22Rv1 (cell line): ENCODE results near the gene PTPRE.

Experiments used
- H3K27ac ChIP-seq: fragments of 450-650 bp; 2 replicates; pipeline ENCODE4 v1.5.1; 2017
- ZFX ChIP-seq: fragments of 450-650 bp; IDR thresholded peaks from 2 replicates; pipeline ENCODE4 v1.6.1; 2017; ENCODE audit warnings: antibody characterized with exemption, borderline replicate concordance
- TF ChIP-seq, protein P1 (sequence below): fragments of 450-650 bp; IDR thresholded peaks from 2 replicates; pipeline ENCODE4 v1.5.1; 2017; ENCODE audit warnings: mild to moderate bottlenecking

The PTPRE gene

DNA sequence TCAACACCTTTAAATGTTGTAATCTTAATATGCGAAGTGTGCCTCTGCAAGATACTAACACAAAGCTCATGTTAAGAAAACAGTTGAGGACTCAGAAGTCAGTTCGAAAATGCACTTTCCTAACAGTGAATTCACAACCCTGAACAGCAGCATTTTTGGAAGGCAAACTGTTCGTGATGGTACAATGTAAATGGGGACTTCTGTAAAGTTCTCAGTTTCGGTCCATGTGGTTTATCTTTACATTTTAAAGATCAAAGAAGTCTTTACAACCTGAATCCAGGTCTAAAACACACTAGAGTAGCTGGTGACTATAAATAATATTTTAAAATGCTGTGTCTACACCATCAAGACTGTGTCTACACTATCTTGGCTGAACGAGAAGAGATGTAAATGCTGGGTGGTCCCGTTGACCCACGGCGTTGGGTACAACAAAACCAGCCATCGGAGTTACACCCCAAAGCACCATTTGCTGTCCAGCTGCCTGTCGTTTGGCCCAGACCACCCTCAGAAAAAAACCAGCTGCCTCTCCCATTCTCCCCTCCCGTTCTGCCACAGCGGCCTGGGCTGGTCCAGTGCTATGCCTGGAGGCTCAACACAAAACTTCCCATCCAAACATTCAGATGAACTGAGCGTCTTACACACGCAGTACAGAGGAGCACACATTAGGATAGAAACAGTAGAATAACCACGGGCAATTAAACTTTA is 176.4 kb downstream of the PTPRE start:
- TF ChIP-seq ZFX, result no peak
- TF ChIP-seq, protein P1, sequence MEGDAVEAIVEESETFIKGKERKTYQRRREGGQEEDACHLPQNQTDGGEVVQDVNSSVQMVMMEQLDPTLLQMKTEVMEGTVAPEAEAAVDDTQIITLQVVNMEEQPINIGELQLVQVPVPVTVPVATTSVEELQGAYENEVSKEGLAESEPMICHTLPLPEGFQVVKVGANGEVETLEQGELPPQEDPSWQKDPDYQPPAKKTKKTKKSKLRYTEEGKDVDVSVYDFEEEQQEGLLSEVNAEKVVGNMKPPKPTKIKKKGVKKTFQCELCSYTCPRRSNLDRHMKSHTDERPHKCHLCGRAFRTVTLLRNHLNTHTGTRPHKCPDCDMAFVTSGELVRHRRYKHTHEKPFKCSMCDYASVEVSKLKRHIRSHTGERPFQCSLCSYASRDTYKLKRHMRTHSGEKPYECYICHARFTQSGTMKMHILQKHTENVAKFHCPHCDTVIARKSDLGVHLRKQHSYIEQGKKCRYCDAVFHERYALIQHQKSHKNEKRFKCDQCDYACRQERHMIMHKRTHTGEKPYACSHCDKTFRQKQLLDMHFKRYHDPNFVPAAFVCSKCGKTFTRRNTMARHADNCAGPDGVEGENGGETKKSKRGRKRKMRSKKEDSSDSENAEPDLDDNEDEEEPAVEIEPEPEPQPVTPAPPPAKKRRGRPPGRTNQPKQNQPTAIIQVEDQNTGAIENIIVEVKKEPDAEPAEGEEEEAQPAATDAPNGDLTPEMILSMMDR, result no peak
- H3K27ac ChIP-seq, result no peak overlapping the region

DNA sequence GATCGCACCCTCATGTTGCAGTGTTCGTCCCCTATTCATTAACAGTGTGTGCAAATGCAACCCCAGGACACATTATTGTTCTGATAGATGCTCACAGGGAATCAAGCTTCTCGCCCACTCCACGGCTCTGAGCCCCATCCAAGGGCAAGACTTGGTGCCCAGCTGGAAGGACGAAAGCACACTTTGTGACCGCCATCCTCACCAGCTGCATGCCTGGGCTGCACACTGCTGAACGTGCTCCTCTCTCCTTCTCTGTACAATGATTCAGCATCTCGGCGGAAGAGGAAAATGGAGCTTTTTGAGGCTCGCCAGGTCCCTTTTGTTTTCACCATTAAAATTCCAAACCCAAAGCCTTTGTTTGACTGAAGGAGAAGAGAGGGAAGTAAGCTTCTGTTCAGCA is 177.5 kb downstream of the PTPRE start:
- TF ChIP-seq, protein P1, result no peak
- TF ChIP-seq ZFX, result no peak
- no peak overlapping the region for H3K27ac ChIP-seq

DNA sequence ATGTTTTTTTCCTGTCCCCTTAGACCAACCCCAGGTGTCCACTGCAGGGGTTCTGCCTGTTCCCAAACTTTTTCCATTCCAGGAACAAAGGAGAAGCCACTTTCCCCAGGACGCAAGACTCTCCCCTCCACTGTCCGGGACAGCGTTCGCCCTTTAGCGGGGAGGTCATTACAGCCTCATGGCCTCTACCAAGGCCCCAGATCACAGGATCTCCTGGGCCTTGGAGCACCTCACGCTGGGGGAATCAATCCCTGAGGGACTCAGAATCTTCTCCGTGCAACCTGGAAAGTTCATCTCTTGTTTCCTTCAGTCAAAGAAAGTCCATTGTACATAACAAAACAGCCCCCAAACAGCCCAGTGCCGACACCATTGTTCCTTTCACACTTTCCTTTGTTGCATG is 178.1 kb downstream of the PTPRE start:
- TF ChIP-seq, protein P1, result no peak
- no peak for TF ChIP-seq ZFX

DNA sequence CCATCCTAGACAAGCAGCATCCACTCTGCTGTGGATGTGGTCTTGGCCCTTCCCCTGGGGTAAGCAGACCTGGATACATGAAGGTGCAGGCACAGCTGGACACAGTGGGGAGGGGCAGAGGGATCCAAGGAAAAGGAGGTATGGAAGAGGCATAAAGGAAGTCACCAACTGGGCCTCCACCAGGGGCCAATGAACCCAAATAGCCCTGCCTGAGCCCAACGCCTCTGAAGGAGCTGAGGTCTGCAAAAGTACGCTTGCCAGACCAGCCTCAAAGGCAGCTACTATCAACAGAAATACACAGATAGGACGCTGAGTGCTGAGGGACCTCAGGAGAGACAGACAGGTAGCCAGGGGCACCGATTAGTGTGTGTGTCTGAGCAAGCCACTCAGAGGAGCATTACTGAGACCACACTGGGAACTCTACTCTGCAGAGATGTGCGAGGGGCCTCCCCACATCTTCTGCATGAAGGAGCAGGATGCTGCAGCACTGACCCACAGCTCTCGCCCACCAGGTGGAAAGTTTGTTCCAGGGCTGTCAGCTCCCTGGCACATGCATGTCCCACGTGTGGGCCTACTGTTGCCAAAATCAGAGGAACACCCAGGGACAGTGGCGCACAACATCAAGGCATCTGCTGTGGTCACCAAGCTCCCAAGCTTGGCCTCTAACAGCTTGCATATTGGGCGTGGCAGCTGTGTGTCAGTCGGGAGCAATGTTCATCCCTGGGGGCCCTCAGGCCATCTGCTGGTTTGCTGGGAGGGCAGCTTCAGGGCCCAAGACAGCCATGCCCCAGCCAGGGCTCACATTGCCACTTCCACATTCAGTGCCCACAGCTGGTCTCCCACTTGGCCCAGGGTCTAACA is 179.3 kb downstream of the PTPRE start:
- TF ChIP-seq, protein P1, result no peak
- TF ChIP-seq ZFX, result no peak
- no peak overlapping the region for H3K27ac ChIP-seq

More for the DNA sequence above, 178.1 kb downstream of the PTPRE start:
- H3K27ac ChIP-seq, result no peak overlapping the region

DNA sequence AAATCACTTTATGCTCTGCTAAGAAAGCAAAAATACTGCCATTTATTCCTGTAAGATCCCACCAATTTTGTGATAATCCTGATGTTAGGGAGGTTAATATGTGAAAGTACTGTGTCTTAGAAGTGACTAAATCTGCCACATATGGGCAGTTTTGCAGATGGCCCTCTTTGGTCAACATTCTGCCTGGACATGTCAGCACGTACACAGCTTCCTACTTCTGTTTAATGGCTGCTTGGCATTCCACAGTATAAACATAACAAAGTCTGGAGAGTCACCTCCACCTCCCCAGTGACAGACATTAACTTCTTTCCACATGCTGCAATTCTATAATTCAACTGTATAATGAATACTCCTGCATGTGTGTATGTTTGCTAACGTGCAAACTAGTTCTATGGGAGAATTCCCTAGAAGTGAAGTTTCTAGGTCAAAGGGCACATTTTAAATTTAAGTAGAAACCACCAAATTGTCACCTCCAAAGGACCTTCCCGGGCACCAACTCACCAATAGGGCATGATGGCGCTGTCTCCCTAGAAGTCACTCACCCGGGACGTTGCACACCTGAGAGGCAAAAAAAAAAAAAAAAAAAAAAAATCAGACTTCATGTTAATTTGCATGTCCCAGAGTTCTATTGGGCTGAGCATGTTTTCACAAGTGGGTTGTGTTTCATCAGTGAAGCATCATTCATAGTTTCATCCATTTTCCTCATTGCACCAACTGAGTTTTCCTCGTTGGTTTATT is 180.4 kb downstream of the PTPRE start:
- H3K27ac ChIP-seq, result no peak overlapping the region
- TF ChIP-seq, protein P1, result no peak
- TF ChIP-seq ZFX, result no peak

DNA sequence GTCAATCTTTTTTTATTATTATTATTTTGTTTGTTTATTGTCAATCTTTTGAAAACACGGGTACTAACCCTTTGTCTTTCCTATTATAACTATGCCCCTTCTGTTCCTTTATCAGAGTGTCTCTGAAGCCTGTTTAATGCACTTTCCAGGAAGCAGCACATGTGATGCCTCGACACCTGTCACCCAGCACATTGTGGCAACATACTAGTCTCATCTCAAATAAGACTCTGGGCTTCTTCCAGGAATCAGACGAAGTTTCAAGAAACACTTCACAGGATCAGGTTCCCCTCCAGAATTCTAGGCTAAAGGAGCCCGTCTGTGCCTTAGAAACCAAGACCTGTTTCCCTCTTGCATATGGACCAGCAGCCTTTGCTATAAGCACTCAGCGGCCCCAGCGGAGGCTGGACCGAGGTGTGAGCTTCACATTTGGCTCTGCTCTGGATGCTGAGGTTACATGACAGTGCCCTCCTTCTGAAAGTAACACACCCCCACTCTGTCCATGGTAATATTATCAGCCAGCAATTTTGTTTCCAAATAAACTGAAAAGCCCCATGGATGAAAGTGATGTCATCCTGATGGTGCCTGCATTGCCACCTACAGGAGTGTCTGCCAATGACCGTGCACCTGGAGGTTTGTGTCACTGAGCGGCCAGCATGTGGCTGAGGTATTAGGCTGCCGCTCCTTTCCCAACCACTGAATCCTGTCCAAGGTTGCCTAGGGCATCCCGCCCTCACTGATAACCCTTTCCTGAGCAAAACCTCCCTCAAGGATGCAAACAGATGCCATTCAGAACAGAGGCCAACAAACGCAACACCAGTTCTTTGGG is 181.2 kb downstream of the PTPRE start:
- H3K27ac ChIP-seq, result no peak overlapping the region
- no peak for TF ChIP-seq ZFX
- TF ChIP-seq, protein P1, result peak; percentile 56; the same call in 1 of the 2 replicates
